GM12878 (cell line): ENCODE measurements around the gene SNCAIP.

Experiments used
- BRCA1 ChIP-seq: IDR thresholded peaks from 2 replicates; pipeline ENCODE4 v1.6.1; 2011; ENCODE audit warnings: low read depth, low read length, improper control_type of control experiment
- CBX5 ChIP-seq: sonication (generic); IDR thresholded peaks from 2 replicates; pipeline ENCODE4 v1.6.1; 2016; ENCODE audit warnings: low read depth, moderate library complexity, mild to moderate bottlenecking, inconsistent platforms
- EZH2 ChIP-seq: IDR thresholded peaks from 2 replicates; pipeline ENCODE4 v1.6.1; 2012; ENCODE audit warnings: low read depth, mild to moderate bottlenecking, control low read depth, inconsistent platforms, low read length, borderline replicate concordance; ENCODE audit not compliant: control insufficient read depth
- LARP7 ChIP-seq: fragments of 450-650 bp; IDR thresholded peaks from 2 replicates; pipeline ENCODE4 v1.6.1; 2017; ENCODE audit warnings: mild to moderate bottlenecking
- POLR2A ChIP-seq: IDR thresholded peaks from 2 replicates; pipeline ENCODE4 v1.6.1; 2011; ENCODE audit warnings: low read depth, mild to moderate bottlenecking, low read length
- POLR2AphosphoS5 ChIP-seq: IDR thresholded peaks from 2 replicates; pipeline ENCODE4 v1.6.1; 2011; ENCODE audit warnings: mild to moderate bottlenecking, low read length, inconsistent platforms
- TAF1 ChIP-seq: IDR thresholded peaks from 2 replicates; pipeline ENCODE4 v1.6.1; 2011; ENCODE audit warnings: mild to moderate bottlenecking, low read depth, low read length, borderline replicate concordance
- USF2 ChIP-seq: IDR thresholded peaks from 2 replicates; pipeline ENCODE4 v1.6.1; 2011; ENCODE audit warnings: low read depth, low read length, improper control_type of control experiment, borderline replicate concordance
- TF ChIP-seq, protein P1 (sequence below): IDR thresholded peaks from 2 replicates; pipeline ENCODE4 v1.6.1; 2012; ENCODE audit warnings: low read depth, low read length, improper control_type of control experiment
- TF ChIP-seq, protein P2 (sequence below), 3 experiments: IDR thresholded peaks in 2 of 3; conservative IDR thresholded peaks in 1 of 3; 2 replicates each; pipeline ENCODE4 v1.5.1; 2011; ENCODE audit warnings: low read depth in 3 of 3, low read length in 3 of 3, mild to moderate bottlenecking in 3 of 3, control low read depth in 2 of 3, moderate library complexity in 2 of 3, inconsistent platforms in 1 of 3, mixed read lengths in 1 of 3; ENCODE audit not compliant: control insufficient read depth in 2 of 3, insufficient read depth in 1 of 3; ENCODE audit errors: extremely low read depth in 1 of 3

DNA sequence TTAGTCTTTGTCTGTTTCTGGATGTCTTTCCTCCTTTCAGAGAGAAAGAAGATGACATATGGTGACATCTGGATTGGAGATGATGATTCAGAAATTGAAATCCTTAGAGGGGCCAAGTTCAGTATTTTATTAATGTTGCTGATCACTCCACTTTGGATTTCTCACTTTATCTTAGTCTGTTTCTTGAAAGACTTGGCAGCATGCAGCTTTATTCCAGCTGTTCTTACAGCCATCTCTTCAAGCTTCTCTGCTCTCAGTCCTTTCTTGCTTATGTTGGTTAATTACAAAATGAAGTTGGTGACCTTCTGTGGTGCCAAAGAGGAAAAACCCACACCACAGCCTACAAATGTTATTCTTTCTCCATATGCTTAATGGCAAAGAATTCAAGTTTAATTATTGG is 62.1 kb downstream of the SNCAIP start:
- no peak for TF ChIP-seq LARP7
- TF ChIP-seq, protein P1, sequence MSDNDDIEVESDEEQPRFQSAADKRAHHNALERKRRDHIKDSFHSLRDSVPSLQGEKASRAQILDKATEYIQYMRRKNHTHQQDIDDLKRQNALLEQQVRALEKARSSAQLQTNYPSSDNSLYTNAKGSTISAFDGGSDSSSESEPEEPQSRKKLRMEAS = no peak
- no peak for TF ChIP-seq EZH2
- TF ChIP-seq, protein P2, sequence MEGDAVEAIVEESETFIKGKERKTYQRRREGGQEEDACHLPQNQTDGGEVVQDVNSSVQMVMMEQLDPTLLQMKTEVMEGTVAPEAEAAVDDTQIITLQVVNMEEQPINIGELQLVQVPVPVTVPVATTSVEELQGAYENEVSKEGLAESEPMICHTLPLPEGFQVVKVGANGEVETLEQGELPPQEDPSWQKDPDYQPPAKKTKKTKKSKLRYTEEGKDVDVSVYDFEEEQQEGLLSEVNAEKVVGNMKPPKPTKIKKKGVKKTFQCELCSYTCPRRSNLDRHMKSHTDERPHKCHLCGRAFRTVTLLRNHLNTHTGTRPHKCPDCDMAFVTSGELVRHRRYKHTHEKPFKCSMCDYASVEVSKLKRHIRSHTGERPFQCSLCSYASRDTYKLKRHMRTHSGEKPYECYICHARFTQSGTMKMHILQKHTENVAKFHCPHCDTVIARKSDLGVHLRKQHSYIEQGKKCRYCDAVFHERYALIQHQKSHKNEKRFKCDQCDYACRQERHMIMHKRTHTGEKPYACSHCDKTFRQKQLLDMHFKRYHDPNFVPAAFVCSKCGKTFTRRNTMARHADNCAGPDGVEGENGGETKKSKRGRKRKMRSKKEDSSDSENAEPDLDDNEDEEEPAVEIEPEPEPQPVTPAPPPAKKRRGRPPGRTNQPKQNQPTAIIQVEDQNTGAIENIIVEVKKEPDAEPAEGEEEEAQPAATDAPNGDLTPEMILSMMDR (IDR thresholded peaks at IDR 0.05 in 2 of 3, conservative IDR thresholded peaks at IDR 0.05 in 1 of 3; ENCODE audit: control insufficient read depth in 2 of 3, extremely low read depth in 1 of 3, insufficient read depth in 1 of 3, low read depth in 3 of 3, low read length in 3 of 3) = no peak
- TF ChIP-seq POLR2AphosphoS5 = no peak
- TF ChIP-seq USF2 = no peak
- TF ChIP-seq CBX5 = no peak
- no peak for TF ChIP-seq BRCA1
- TF ChIP-seq TAF1 = no peak
- no peak for TF ChIP-seq POLR2A
